Esophagus muscularis mucosa (tissue), 4 donors: ENCODE data around the gene CCDC182. TPM values are rescaled to one million over a fixed set of nuclear protein-coding genes. Genes with fewer than 3 reads are reported as not detected.

ENCODE experiments used
- DNase-seq: peaks from one replicate; pipeline ENCODE4 v3.0.0-alpha.2; 2017; ENCODE audit errors: extremely low spot score
- H3K27ac ChIP-seq, 4 donors: fragments of 200-600 bp; sonication (generic); replicated peaks in 1 of 4; 1 replicate in 3 of 4; 2 replicates in 1 of 4; pipeline ENCODE4 v1.5.1; 2016 to 2019; ENCODE audit warnings: mild to moderate bottlenecking in 1 of 4
- H3K27me3 ChIP-seq, 4 donors: fragments of 200-600 bp; sonication (generic); one replicate each; pipeline versions ENCODE4 v1.5.1 to v1.6.0; 2016 to 2019
- H3K36me3 ChIP-seq, 4 donors: fragments of 200-600 bp; sonication (generic); one replicate each; pipeline ENCODE4 v1.5.1; 2016 to 2019
- H3K4me1 ChIP-seq, 4 donors: fragments of 200-600 bp; sonication (generic); one replicate each; pipeline ENCODE4 v1.5.1; 2016 to 2019
- H3K4me3 ChIP-seq, 4 donors: fragments of 200-600 bp; sonication (generic); 1 replicate in 2 of 4; 2 replicates in 2 of 4; pipeline ENCODE4 v1.5.1; 2016 to 2019; ENCODE audit warnings: mild to moderate bottlenecking in 4 of 4, moderate library complexity in 1 of 4
- H3K9me3 ChIP-seq, 4 donors: fragments of 200-600 bp; sonication (generic); 1 replicate in 3 of 4; 2 replicates in 1 of 4; pipeline ENCODE4 v1.5.1; 2016 to 2019
- EP300 ChIP-seq: sonication (generic); formaldehyde crosslinking; IDR thresholded peaks from one replicate; pipeline ENCODE4 v1.6.1; 2017; ENCODE audit warnings: antibody characterized with exemption
- POLR2A ChIP-seq: fragments of 450-650 bp; IDR thresholded peaks from one replicate; pipeline ENCODE4 v1.6.1; 2017; ENCODE audit warnings: antibody characterized with exemption, moderate library complexity, mild to moderate bottlenecking, low read depth
- POLR2AphosphoS5 ChIP-seq, 2 donors: sonication (generic); formaldehyde crosslinking; IDR thresholded peaks; one replicate each; pipeline ENCODE4 v1.6.1; 2017; ENCODE audit warnings: antibody characterized with exemption in 2 of 2
- WGBS: methylation state at CpG from one replicate; pipeline ENCODE4 v1.1.5; 2018; 5-methylcytosine and 5-hydroxymethylcytosine counted together
- intact Hi-C: fragments of 100-400 bp; cut with DNase I; formaldehyde crosslinking; loops from one replicate; pipeline ENCODE4 v1.15.1; 2023
- total RNA-seq, 4 donors: library from RNA; depleted of rRNA; stranded (reverse); fragments of >200 nt; gene quantifications; one replicate each; pipeline versions ENCODE4 v1.1.0 to v1.2.1, GENCODE V29; 2016
- TF ChIP-seq, protein P1 (sequence below), 3 experiments: fragments of 200-600 bp in 2 of 3; fragments of 450-650 bp in 1 of 3; sonication (generic) in 2 of 3; IDR thresholded peaks; one replicate each; pipeline ENCODE4 v1.5.1; 2017 to 2019; ENCODE audit warnings: antibody characterized with exemption in 3 of 3, mild to moderate bottlenecking in 2 of 3, moderate library complexity in 1 of 3

The CCDC182 gene
- total RNA-seq, 4 donors from 2014 or later = not detected

- TF ChIP-seq POLR2AphosphoS5 (IDR thresholded peaks at IDR 0.05) (no peak), EP300 (no peak), POLR2A (no peak)
- TF ChIP-seq, protein P1, sequence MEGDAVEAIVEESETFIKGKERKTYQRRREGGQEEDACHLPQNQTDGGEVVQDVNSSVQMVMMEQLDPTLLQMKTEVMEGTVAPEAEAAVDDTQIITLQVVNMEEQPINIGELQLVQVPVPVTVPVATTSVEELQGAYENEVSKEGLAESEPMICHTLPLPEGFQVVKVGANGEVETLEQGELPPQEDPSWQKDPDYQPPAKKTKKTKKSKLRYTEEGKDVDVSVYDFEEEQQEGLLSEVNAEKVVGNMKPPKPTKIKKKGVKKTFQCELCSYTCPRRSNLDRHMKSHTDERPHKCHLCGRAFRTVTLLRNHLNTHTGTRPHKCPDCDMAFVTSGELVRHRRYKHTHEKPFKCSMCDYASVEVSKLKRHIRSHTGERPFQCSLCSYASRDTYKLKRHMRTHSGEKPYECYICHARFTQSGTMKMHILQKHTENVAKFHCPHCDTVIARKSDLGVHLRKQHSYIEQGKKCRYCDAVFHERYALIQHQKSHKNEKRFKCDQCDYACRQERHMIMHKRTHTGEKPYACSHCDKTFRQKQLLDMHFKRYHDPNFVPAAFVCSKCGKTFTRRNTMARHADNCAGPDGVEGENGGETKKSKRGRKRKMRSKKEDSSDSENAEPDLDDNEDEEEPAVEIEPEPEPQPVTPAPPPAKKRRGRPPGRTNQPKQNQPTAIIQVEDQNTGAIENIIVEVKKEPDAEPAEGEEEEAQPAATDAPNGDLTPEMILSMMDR (IDR thresholded peaks at IDR 0.05) = no peak
- H3K36me3 ChIP-seq = no peaks in the 10 kb centered on the region
- WGBS = 98% methylated on average over 6 of the region's 6 CpGs
- intact Hi-C loops = no loop called here
- H3K27me3 ChIP-seq = no peaks in the 10 kb centered on the region
- H3K4me3 ChIP-seq = no peak overlapping the region
- DNase-seq = no peak
- no peaks in the 10 kb centered on the region for H3K9me3 ChIP-seq
- H3K27ac ChIP-seq = no peak overlapping the region
- peaks cover 0 to 16% (median 13%) of the 10 kb centered on the region in 4 donors for H3K4me1 ChIP-seq
Measured at GRCh38 chr17:57755480-57756070, 10.5 kb upstream of the CCDC182 start.

DNA sequence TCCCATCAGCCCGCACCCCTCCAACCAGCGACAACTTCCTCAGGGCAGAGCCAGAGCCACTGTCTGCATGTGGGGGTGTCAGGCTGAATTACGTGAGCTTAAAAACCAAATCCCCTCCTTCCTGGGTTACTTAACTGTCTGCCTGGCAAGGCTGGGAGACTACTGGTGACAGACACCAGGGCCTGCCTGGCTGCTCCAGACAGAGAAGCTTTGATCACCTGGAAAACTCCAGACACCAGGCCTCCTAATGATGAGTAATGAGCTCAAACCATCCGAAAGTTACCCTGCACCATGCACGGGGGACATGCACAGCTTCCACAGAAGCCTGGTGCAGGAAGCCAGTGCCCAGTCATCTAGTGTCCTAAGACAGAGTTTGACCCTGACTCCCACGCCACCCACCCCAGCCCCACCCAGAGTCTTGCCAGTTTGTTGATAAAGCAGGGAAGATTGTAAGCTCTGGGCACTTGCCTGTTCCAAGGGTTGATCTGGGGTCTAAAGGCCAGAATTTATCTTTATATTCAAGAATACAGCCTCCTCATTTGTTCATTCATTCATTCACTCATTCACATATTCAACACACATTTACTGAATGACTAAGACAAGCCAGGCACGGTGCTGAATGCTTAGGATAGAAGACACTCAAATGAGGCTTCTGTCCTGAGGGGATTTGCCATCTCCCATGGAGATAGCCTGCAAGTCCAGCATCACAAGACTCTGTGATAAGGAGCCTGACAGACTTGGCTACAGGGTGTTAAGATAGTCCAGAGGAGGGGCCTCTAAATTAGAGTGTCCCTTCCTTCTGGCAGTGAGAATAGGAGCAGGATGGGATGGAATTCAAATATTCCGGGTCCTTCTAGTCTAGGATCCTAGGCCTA is 7.2 kb upstream of the CCDC182 start:
- Histone ChIP-seq H3K27ac (no peak overlapping the region), H3K27me3 (peaks cover 0 to 10% (median 0%) of the 10 kb centered on the region in 4 donors), H3K9me3 (no peaks in the 10 kb centered on the region), H3K36me3 (no peaks in the 10 kb centered on the region), H3K4me1 (peaks cover 0 to 13% (median 10%) of the 10 kb centered on the region in 4 donors), H3K4me3 (no peak overlapping the region)
- intact Hi-C loops = no loop called here
- no peak for DNase-seq
- WGBS = 97% methylated on average over 7 of the region's 8 CpGs
- TF ChIP-seq POLR2AphosphoS5 (IDR thresholded peaks at IDR 0.05) (no peak), POLR2A (no peak)
- TF ChIP-seq, protein P1 (IDR thresholded peaks at IDR 0.05) = no peak

DNA sequence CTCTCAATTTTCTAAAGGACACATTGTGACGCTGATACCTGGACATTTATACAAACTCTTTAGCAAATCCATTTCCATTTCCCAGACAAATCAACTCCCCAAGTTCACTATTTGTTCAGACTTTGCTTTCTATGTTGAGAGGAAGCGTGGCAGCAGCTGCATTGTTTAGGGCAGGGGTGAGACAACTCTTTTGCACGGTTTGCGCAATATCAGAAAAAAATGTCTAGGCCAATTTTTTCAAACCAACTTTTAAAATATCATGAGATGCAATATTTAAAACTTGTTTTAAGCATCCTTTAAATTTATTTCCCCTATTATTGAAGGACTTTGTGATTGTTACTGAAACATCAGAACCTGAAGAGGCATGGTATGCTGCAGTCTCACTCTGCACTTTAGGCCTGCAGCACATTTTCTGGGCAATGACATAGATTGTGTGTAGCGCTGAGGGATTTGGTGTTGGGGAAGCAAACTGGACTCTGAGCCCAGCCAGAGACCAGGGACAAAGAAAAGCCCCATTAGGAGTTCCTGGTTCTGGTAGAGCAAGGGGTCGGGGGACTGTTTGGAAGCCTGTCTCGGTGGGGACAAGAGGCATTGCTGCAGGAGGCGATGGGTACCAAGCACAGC is 6.4 kb upstream of the CCDC182 start:
- Histone ChIP-seq H3K27me3 (peaks cover 0 to 10% (median 0%) of the 10 kb centered on the region in 4 donors), H3K36me3 (no peaks in the 10 kb centered on the region), H3K27ac (no peak overlapping the region), H3K4me1 (peaks cover 0 to 13% (median 10%) of the 10 kb centered on the region in 4 donors), H3K9me3 (no peaks in the 10 kb centered on the region), H3K4me3 (no peak overlapping the region)
- no peak for DNase-seq
- intact Hi-C loops = no loop called here
- TF ChIP-seq POLR2A (no peak), EP300 (no peak), POLR2AphosphoS5 (IDR thresholded peaks at IDR 0.05) (no peak)
- TF ChIP-seq, protein P1 (IDR thresholded peaks at IDR 0.05) = no peak
- WGBS = 86% methylated on average over 8 of the region's 8 CpGs

GRCh38 chr17:57750895-57751294 is 5.8 kb upstream of the CCDC182 start:
- no peak for TF ChIP-seq EP300
- TF ChIP-seq POLR2A = no peak
- no peak for TF ChIP-seq POLR2AphosphoS5 (IDR thresholded peaks at IDR 0.05)
- TF ChIP-seq, protein P1 (IDR thresholded peaks at IDR 0.05) = no peak
- Histone ChIP-seq H3K36me3 (no peaks in the 10 kb centered on the region), H3K27ac (no peak overlapping the region), H3K27me3 (peaks cover 0 to 10% (median 0%) of the 10 kb centered on the region in 4 donors), H3K4me1 (peaks cover 0 to 13% (median 10%) of the 10 kb centered on the region in 4 donors), H3K4me3 (no peak overlapping the region), H3K9me3 (no peaks in the 10 kb centered on the region)
- WGBS = 74% methylated on average over 8 of the region's 8 CpGs
- DNase-seq = no peak
- intact Hi-C loops = no loop called here
